Measurements from ENCODE around the gene UACA. TPM values are rescaled to one million over a fixed set of nuclear protein-coding genes. Genes with fewer than 3 reads are reported as not detected.
"Not testable (repeated sequence)": the region's sequence is repeated elsewhere in the genome, so short reads cannot be mapped to it uniquely, and the experiment has no call there.

UACA gene
- total and polyA plus RNA-seq, 4 experiments from 2014 or later, result 0.15 to 0.40 (median 0.28) TPM; not detected in 1

- peaks cover 0 to 11% of the 10 kb centered on the region in 2 donors for H3K27me3 Mint-ChIP-seq
- Histone ChIP-seq H3K36me3 (ENCODE audit: insufficient read depth, low read length) (no peaks in the 10 kb centered on the region), H3K4me1 (ENCODE audit: insufficient read depth, low read length) (peaks cover 8% of the 10 kb centered on the region), H3K27ac (ENCODE audit: low read depth, low read length) (no peak overlapping the region), H3K9me3 (ENCODE audit: control insufficient read depth in 1 of 2, low read length in 2 of 2) (no peaks in the 10 kb centered on the region), H3K4me3 (ENCODE audit: low read length in 2 of 2) (no peak overlapping the region), H3K27me3 (ENCODE audit: insufficient read depth, low read length) (no peaks in the 10 kb centered on the region)
- peak overlapping the region in 1 of 7 donors; percentile 59 for H3K27ac Mint-ChIP-seq
- peaks cover 0 to 27% (median 5%) of the 10 kb centered on the region in 4 donors for H3K4me1 Mint-ChIP-seq
- H3K4me3 Mint-ChIP-seq, result no peak overlapping the region
- ChIA-PET CTCF (ENCODE audit: partially characterized antibody) (interaction anchor here (0.7 to 0.9 kb wide), 2 partner anchors 28 kb away, joined by 3 read pairs; no protein-coding TSS in a partner anchor), POLR2A (ENCODE audit: partially characterized antibody) (no interaction called here)
- H3K36me3 Mint-ChIP-seq, result no peaks in the 10 kb centered on the region
- no peak for DNase-seq
- intact Hi-C loops (cut with micrococcal nuclease), result no loop called here
- no peaks in the 10 kb centered on the region for H3K9me3 Mint-ChIP-seq
These were observed 13.0 kb downstream of the UACA start for GRCh38 chr15:70750203-70750869.

- Mint-ChIP-seq H3K36me3 (no peaks in the 10 kb centered on the region), H3K4me3 (no peak overlapping the region), H3K4me1 (peaks cover 0 to 25% (median 5%) of the 10 kb centered on the region in 4 donors), H3K9me3 (no peaks in the 10 kb centered on the region), H3K27ac (no peak overlapping the region), H3K27me3 (peaks cover 0 to 9% of the 10 kb centered on the region in 2 donors)
- Histone ChIP-seq H3K36me3 (ENCODE audit: insufficient read depth, low read length) (no peaks in the 10 kb centered on the region), H3K27ac (ENCODE audit: low read depth, low read length) (no peak overlapping the region), H3K4me3 (ENCODE audit: low read length in 2 of 2) (no peak overlapping the region), H3K9me3 (ENCODE audit: control insufficient read depth in 1 of 2, low read length in 2 of 2) (no peaks in the 10 kb centered on the region), H3K27me3 (ENCODE audit: insufficient read depth, low read length) (no peaks in the 10 kb centered on the region), H3K4me1 (ENCODE audit: insufficient read depth, low read length) (peaks cover 8% of the 10 kb centered on the region)
- ChIA-PET POLR2A (ENCODE audit: partially characterized antibody) (no interaction called here), CTCF (ENCODE audit: partially characterized antibody) (no interaction called here)
- intact Hi-C loops (cut with micrococcal nuclease), result no loop called here
- no peak for DNase-seq
These were observed 15.0 kb downstream of the UACA start for GRCh38 chr15:70748281-70748747.

- H3K27ac Mint-ChIP-seq; H3K9me3 Mint-ChIP-seq; intact Hi-C loops (cut with micrococcal nuclease); H3K27me3 ChIP-seq (ENCODE audit: insufficient read depth, low read length); H3K9me3 ChIP-seq (ENCODE audit: control insufficient read depth in 1 of 2, low read length in 2 of 2); H3K4me1 Mint-ChIP-seq; DNase-seq; POLR2A ChIA-PET (ENCODE audit: partially characterized antibody); H3K36me3 Mint-ChIP-seq; H3K36me3 ChIP-seq (ENCODE audit: insufficient read depth, low read length); H3K4me3 ChIP-seq (ENCODE audit: low read length in 2 of 2); H3K4me1 ChIP-seq (ENCODE audit: insufficient read depth, low read length); H3K4me3 Mint-ChIP-seq; CTCF ChIA-PET (ENCODE audit: partially characterized antibody); H3K27me3 Mint-ChIP-seq; H3K27ac ChIP-seq (ENCODE audit: low read depth, low read length): not testable (repeated sequence)
These were observed 16.8 kb downstream of the UACA start for GRCh38 chr15:70746598-70746997.

GRCh38 chr15:70742928-70743327, 20.4 kb downstream of the UACA start:
- ChIA-PET POLR2A (ENCODE audit: partially characterized antibody) (no interaction called here), CTCF (ENCODE audit: partially characterized antibody) (no interaction called here)

GRCh38 chr15:70741677-70742293, 21.6 kb downstream of the UACA start:
- Mint-ChIP-seq H3K4me3 (no peak overlapping the region), H3K27me3 (peaks cover 8 to 9% of the 10 kb centered on the region in 2 donors)

More at GRCh38 chr15:70742928-70743327, 20.4 kb downstream of the UACA start:
- Histone ChIP-seq H3K4me1 (ENCODE audit: insufficient read depth, low read length) (no peaks in the 10 kb centered on the region), H3K27ac (ENCODE audit: low read depth, low read length) (no peak overlapping the region), H3K9me3 (ENCODE audit: control insufficient read depth in 1 of 2, low read length in 2 of 2) (no peaks in the 10 kb centered on the region), H3K27me3 (ENCODE audit: insufficient read depth, low read length) (no peaks in the 10 kb centered on the region), H3K36me3 (ENCODE audit: insufficient read depth, low read length) (no peaks in the 10 kb centered on the region), H3K4me3 (ENCODE audit: low read length in 2 of 2) (no peak overlapping the region)
- H3K4me1 Mint-ChIP-seq, result no peaks in the 10 kb centered on the region
- DNase-seq, result no peak
- H3K27me3 Mint-ChIP-seq, result peaks cover 6 to 9% of the 10 kb centered on the region in 2 donors
- no peaks in the 10 kb centered on the region for H3K36me3 Mint-ChIP-seq
- H3K4me3 Mint-ChIP-seq, result no peak overlapping the region
- intact Hi-C loops (cut with micrococcal nuclease), result no loop called here
- H3K27ac Mint-ChIP-seq, result no peak overlapping the region
- H3K9me3 Mint-ChIP-seq, result no peaks in the 10 kb centered on the region

GRCh38 chr15:70741107-70741531, 22.2 kb downstream of the UACA start:
- no peaks in the 10 kb centered on the region for H3K27me3 ChIP-seq (ENCODE audit: insufficient read depth, low read length)
- intact Hi-C loops (cut with micrococcal nuclease), result no loop called here
- CTCF ChIA-PET (ENCODE audit: partially characterized antibody), result no interaction called here
- no peaks in the 10 kb centered on the region for H3K4me1 ChIP-seq (ENCODE audit: insufficient read depth, low read length)
- H3K9me3 ChIP-seq (ENCODE audit: control insufficient read depth in 1 of 2, low read length in 2 of 2), result no peaks in the 10 kb centered on the region
- Mint-ChIP-seq H3K27me3 (peaks cover 5 to 8% of the 10 kb centered on the region in 2 donors), H3K27ac (no peak overlapping the region), H3K9me3 (no peaks in the 10 kb centered on the region), H3K4me3 (no peak overlapping the region), H3K36me3 (no peaks in the 10 kb centered on the region), H3K4me1 (no peaks in the 10 kb centered on the region)
- no peaks in the 10 kb centered on the region for H3K36me3 ChIP-seq (ENCODE audit: insufficient read depth, low read length)
- H3K4me3 ChIP-seq (ENCODE audit: low read length in 2 of 2), result no peak overlapping the region
- no peak overlapping the region for H3K27ac ChIP-seq (ENCODE audit: low read depth, low read length)
- POLR2A ChIA-PET (ENCODE audit: partially characterized antibody), result no interaction called here
- DNase-seq, result no peak

More at GRCh38 chr15:70741677-70742293, 21.6 kb downstream of the UACA start:
- Mint-ChIP-seq H3K9me3 (no peaks in the 10 kb centered on the region), H3K27ac (no peak overlapping the region), H3K4me1 (no peaks in the 10 kb centered on the region), H3K36me3 (no peaks in the 10 kb centered on the region)
- intact Hi-C loops (cut with micrococcal nuclease), result no loop called here
- H3K9me3 ChIP-seq (ENCODE audit: control insufficient read depth in 1 of 2, low read length in 2 of 2), result no peaks in the 10 kb centered on the region
- ChIA-PET CTCF (ENCODE audit: partially characterized antibody) (no interaction called here), POLR2A (ENCODE audit: partially characterized antibody) (no interaction called here)
- no peak overlapping the region for H3K27ac ChIP-seq (ENCODE audit: low read depth, low read length)
- no peaks in the 10 kb centered on the region for H3K4me1 ChIP-seq (ENCODE audit: insufficient read depth, low read length)
- no peaks in the 10 kb centered on the region for H3K36me3 ChIP-seq (ENCODE audit: insufficient read depth, low read length)
- DNase-seq, result no peak
- no peak overlapping the region for H3K4me3 ChIP-seq (ENCODE audit: low read length in 2 of 2)
- H3K27me3 ChIP-seq (ENCODE audit: insufficient read depth, low read length), result no peaks in the 10 kb centered on the region

GRCh38 chr15:70735040-70735439, 28.3 kb downstream of the UACA start:
- DNase-seq; H3K36me3 ChIP-seq (ENCODE audit: insufficient read depth, low read length); H3K9me3 ChIP-seq (ENCODE audit: control insufficient read depth in 1 of 2, low read length in 2 of 2); H3K27ac Mint-ChIP-seq; CTCF ChIA-PET (ENCODE audit: partially characterized antibody); H3K27me3 ChIP-seq (ENCODE audit: insufficient read depth, low read length); H3K36me3 Mint-ChIP-seq; H3K4me3 ChIP-seq (ENCODE audit: low read length in 2 of 2); H3K9me3 Mint-ChIP-seq; H3K27ac ChIP-seq (ENCODE audit: low read depth, low read length); H3K4me1 Mint-ChIP-seq; H3K4me3 Mint-ChIP-seq; H3K27me3 Mint-ChIP-seq; intact Hi-C loops (cut with micrococcal nuclease); POLR2A ChIA-PET (ENCODE audit: partially characterized antibody); H3K4me1 ChIP-seq (ENCODE audit: insufficient read depth, low read length): not testable (repeated sequence)
